GM10847 (cell line): Measurements from ENCODE around the gene ST3GAL4.

Experiments used
- POLR2A ChIP-seq: IDR thresholded peaks from 2 replicates; pipeline ENCODE4 v1.6.1; 2011; ENCODE audit not compliant: insufficient read length; ENCODE audit errors: extremely low read depth

The ST3GAL4 gene

DNA sequence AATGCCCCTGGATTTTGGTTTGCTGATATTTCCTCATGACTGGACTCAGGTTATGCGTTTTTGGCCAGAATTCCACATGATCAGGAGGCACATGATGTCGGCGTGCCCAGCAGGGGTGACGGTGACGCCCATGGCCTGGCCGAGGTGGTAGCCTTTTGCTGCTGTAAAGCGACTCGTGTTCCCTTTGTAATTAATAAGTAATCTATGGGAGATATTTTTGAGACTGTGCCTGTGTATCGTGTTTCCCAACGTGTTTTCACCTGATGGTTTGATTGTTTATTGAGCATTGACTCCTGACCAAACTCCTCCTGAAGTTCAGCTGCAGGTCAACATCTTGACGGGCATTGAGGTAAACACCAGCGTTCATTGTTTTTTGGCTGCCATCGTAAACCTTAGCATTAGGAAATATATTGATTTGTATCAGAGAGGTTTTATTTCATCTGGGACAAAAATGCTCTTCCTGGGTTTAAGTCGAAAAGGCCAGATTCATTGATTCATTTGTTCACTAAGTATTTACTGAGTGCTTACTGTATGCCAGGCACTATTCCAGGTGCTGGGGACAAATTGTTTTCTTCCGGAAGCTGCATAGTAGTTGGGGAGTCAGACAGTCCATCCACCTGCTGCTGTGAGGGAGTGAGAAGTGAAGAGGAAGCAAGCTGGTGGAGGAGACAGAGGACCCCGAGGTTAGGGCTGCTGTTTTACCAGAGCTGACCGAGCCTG lies 28.0 kb upstream of the ST3GAL4 start:
- TF ChIP-seq POLR2A: no peak

DNA sequence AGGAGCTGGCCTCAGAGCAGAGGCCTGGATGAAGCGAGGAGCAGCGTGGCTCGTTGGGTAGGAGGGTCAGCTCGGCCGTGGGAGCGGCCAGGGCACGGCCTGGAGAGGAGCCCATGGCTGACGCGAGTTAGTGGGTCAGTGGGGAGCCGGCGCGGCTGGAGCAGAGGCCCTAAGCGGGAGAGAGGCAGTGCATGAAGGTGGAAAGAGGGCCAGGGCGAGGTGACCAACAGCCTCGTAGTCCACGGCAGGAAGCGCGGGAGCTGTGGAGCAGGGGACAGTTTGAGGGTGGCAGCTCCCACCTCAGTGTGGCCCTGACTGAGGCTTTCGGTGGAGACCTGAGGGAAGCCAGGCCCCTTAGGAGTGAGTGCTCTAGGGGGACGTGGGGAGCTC lies 27.5 kb upstream of the ST3GAL4 start:
- TF ChIP-seq POLR2A: no peak

GRCh38 chr11:126328444-126328843 lies 27.0 kb upstream of the ST3GAL4 start:
- no peak for TF ChIP-seq POLR2A

GRCh38 chr11:126328938-126329643 lies 26.4 kb upstream of the ST3GAL4 start:
- TF ChIP-seq POLR2A: no peak

- no peak for TF ChIP-seq POLR2A
These were observed 25.8 kb upstream of the ST3GAL4 start for GRCh38 chr11:126329644-126330211.

DNA sequence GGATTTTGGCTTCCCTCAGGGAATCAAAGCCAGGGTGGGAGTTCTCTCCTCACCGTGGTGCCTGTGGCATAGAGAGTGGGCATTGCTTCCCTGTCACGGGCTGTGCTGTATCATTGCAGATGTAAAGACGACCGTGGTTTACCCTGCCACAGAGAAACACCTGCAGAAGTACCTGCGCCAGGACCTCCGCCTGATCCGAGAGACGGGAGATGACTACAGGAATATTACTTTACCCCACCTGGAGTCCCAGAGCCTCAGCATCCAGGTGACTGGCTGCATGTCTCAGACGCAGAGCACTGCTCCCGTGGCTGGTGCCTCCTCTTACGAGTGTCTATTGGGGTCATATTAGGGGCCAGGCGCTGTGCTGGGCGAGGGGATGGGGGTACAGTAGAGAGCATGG lies 24.2 kb upstream of the ST3GAL4 start:
- no peak for TF ChIP-seq POLR2A

DNA sequence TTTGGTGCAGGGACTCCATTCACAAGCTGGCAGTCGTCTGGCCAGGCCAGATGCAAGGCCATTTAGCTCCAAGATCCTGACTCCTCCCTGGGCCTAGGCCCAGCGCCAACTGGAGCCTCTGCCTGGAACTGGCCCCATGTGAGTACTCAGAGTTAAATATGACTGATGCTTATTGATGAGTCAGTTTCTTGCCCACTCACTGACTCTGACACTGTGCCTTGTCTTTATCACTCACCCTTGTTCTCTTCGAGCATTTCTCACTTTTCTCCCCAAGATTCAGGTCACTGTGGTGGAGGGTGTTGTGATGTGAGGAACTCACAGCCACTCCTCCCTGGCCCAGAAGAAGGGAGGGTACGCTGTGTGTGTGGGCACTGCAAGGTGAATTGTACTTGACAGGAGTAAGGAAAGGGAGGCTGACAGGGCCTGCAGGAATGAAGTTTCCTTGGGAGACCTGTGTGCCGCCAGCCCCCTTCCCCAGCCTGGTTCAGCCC lies 23.2 kb upstream of the ST3GAL4 start:
- TF ChIP-seq POLR2A: no peak

DNA sequence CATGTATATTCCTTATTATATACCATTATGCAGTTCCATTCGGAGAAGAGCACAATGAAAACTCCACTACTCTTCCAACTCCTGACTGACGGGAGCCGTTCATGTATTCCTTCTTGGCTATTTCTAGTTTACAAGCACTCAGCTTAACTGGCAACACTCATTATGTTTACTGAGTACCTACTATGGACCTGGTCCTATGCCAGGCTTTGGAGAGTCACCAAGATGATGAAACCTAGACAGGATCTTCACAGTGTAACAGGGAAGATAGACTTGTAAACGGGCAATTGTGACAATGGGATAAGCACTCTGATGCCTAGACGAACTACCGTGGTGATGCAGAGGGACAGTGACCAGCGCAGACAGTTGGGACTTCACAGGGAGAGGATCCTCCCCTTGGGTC lies 22.3 kb upstream of the ST3GAL4 start:
- no peak for TF ChIP-seq POLR2A

GRCh38 chr11:126334659-126335462 lies 20.6 kb upstream of the ST3GAL4 start:
- no peak for TF ChIP-seq POLR2A

GRCh38 chr11:126335463-126335760 lies 20.1 kb upstream of the ST3GAL4 start:
- TF ChIP-seq POLR2A: no peak

DNA sequence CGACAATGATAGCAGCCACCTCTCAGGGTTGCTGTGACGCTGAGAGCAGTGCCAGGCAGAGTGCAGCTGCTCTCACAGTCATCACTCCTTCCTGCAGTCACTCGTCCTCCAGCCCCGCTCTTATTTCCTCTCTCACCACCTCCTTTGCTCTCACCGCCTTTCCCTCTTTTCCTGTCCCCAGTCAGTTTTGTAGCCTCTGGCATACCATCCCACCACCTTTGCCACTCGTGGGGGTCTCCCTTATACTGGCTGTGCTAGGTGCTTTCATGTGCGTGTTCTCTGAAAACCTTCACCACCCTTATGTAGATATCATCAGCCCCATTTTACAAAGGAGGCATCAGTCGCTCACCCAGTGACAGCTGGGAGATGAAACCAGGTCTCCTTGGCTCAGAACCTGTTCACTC lies 19.3 kb upstream of the ST3GAL4 start:
- no peak for TF ChIP-seq POLR2A

DNA sequence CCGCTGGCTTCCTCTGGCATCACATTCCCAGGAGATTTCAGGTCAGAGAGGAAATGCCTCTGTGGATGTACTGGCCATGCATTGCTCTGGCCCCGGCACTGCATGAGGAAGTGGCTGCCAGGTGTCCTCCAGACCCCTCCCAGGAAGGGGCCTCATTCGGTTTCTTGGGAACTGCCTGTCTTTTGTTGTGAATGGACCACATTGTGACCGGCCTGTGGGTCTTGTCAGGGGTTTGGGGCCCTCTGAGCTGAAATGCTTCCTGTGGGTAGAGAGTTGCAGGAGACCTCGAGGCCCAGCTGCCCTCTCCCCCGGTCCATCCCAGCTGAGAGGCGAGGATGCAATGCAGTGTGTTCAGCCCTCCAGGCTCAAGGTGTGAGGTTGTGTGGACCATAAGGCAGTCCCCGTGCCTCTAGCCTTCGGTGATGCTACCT lies 18.8 kb upstream of the ST3GAL4 start:
- no peak for TF ChIP-seq POLR2A

DNA sequence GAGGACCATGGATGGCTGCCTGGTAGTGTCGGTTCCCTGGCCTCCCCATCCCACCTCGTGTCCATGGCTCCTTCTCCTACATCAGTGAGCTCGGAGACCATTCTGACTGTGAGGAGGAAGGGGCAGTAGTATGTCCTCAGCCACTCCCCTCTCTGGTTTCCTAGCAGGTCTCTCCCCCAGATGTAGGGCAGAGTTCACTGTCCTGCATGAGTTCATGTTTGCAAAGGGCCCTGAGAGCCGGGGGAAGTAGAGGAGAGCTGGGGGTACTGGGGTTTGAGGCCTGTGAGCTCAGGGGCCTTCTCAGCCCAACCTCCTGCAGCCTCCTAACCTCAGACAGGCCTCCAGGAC lies 18.4 kb upstream of the ST3GAL4 start:
- TF ChIP-seq POLR2A: no peak

GRCh38 chr11:126337474-126338241 lies 17.8 kb upstream of the ST3GAL4 start:
- no peak for TF ChIP-seq POLR2A

DNA sequence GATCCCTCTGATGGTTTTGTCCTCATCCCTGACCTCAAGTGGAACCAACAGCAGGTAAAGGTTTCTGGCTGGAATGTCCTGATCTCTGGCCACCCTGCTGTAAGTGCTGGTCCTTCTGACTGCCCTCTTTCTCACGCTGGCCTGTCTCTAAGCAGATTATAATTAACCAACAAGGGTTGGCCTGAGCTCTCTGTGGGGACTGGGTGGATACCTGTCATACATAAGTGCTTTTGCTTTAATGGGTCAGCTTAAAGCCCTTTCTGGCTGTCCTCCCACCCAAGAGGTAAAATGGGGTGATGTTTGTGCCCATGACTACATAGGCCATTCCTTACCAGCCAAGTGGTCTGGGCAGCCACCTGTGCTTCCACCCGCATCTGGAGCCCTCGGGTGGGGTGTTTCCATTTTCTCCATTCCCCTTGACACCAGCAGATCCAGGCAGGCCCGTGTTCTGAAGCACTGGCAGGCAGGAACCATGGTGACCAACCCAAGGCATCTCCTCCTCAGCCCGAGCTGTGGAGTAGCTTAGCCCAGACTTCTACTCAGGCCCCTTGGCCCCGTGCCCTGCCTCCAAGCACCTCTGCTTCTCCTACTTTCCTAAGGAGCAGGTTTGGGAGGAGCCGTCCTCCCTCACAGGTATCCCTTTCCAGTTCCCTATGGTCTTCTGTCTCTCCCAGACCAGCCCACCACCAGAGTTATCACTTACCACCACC lies 17.0 kb upstream of the ST3GAL4 start:
- no peak for TF ChIP-seq POLR2A
